ENCODE results near the gene NDUFA9.

DNA sequence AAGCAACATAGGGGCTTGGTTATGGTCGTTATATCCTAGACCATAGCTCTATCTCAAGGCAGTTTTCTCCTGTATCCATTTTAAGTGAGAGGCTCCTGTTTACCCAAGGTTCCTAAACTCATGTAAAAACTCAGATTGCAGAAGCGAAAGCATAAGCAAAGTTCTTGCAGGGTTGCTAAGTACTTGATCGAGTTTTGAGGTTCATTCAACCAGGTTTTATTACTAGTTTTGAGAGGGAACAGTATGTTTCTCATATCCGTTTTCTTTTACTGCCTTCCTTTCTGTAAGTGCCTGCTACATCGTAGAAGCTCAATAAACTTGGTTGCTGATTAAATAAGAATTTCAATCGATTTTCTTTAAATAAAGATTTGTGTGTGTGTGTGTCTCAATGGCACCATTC, 5.2 kb upstream of the NDUFA9 start:
- TF ChIP-seq, protein P1, sequence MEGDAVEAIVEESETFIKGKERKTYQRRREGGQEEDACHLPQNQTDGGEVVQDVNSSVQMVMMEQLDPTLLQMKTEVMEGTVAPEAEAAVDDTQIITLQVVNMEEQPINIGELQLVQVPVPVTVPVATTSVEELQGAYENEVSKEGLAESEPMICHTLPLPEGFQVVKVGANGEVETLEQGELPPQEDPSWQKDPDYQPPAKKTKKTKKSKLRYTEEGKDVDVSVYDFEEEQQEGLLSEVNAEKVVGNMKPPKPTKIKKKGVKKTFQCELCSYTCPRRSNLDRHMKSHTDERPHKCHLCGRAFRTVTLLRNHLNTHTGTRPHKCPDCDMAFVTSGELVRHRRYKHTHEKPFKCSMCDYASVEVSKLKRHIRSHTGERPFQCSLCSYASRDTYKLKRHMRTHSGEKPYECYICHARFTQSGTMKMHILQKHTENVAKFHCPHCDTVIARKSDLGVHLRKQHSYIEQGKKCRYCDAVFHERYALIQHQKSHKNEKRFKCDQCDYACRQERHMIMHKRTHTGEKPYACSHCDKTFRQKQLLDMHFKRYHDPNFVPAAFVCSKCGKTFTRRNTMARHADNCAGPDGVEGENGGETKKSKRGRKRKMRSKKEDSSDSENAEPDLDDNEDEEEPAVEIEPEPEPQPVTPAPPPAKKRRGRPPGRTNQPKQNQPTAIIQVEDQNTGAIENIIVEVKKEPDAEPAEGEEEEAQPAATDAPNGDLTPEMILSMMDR (IDR thresholded peaks at IDR 0.05) = no peak
- no peak for TF ChIP-seq POLR2AphosphoS5 (IDR thresholded peaks at IDR 0.05)

All from prostate gland (tissue), 2 donors.